ELF-1 (cell line): ENCODE data around the gene SWT1.
"Not testable (repeated sequence)": the region's sequence is repeated elsewhere in the genome, so short reads cannot be mapped to it uniquely, and the experiment has no call there.

Source experiments
- DNase-seq: peaks from one replicate; pipeline ENCODE4 v3.0.0-alpha.2; 2016; ENCODE audit warnings: low read depth, low spot score

Gene SWT1

GRCh38 chr1:185166106-185166505 lies 9.1 kb downstream of the SWT1 start:
- no peak for DNase-seq

GRCh38 chr1:185170291-185170848 lies 13.4 kb downstream of the SWT1 start:
- DNase-seq: peak; percentile 77

DNA sequence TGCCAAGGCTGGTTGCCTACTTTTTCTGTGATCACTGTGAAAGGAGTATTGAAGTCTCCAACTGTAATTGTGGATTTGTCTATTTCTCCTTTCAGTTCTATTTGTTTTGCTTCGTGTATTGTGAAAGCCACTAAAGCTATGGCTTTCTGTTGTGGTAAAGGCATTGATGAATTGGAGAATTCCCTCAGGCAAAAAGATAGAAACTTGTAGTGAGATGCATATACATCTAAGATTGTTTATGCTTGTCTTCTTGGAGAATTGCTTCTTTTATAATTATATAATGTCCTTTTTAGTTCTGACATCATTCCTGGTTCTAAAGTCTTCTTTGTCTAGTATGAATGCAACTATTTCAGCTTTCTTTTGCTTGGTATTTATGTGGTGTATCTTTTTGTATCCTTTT lies 36.8 kb downstream of the SWT1 start:
- DNase-seq: no peak

DNA sequence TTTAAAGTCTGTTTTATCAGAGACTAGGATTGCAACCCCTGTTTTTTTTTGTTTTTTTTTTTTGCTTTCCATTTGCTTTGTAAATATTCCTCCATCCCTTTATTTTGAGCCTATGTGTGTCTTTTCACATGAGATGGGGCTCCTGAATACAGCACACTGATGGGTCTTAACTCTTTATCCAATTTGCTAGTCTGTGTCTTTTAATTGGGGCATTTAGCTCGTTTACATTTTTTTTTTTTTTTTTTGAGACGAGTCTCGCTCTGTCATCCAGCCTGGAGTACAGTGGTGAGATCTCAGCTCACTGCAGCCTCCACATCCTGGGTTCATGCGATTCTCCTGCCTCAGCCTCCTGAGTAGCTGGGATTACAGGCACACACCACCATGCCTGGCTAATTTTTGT lies 41.7 kb downstream of the SWT1 start:
- DNase-seq: not testable (repeated sequence)

DNA sequence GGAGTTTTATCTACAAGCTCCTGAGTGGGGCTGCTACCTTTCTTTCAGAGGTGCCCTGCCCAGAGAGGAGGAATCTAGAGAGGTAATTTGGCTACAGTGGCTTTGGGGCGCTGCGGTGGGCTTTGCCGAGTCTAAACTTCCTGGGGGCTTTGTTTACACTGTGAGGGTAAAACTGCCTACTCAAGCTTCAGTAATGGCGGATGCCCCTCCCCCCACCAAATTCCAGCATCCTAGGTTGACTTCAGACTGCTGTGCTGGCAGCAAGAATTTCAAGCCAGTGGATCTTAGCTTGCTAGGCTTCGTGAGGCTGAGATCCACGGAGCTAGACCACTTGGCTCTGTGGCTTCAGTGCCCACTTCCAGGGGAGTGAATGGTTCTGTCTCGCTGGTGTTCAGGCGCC lies 43.9 kb downstream of the SWT1 start:
- DNase-seq: peak; percentile 62

- no peak for DNase-seq
Observed at GRCh38 chr1:185207170-185207569, 50.2 kb downstream of the SWT1 start.

- no peak for DNase-seq
Observed at GRCh38 chr1:185207980-185208602, 51.1 kb downstream of the SWT1 start.

DNA sequence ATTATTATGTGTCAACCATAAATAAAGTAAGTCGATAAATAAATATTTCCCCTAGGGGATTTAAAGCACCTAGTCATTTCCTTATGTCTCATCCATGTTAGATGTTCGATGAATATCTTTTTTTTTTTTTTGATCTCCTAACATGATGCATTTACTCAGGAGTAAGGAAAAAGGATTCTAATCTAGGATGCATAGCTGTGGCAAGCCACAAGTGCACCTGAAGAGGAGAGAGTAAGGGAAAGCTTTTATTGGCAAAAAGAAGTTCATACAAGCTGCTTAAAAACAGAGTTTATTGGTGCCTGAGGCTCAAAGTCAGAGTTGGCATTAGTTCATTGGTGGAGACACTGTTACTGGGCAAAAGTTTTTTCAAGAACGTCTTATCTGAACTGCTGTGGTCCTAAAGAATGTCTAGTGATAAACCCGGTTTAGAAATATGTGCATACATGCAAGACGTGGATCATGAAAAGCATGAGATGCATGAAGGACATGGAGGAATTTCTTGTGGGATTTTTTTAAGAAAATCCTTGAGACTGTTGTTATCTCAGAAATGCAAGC lies 51.7 kb downstream of the SWT1 start:
- no peak for DNase-seq

- DNase-seq: not testable (repeated sequence)
Observed at GRCh38 chr1:185209357-185209756, 52.4 kb downstream of the SWT1 start.

DNA sequence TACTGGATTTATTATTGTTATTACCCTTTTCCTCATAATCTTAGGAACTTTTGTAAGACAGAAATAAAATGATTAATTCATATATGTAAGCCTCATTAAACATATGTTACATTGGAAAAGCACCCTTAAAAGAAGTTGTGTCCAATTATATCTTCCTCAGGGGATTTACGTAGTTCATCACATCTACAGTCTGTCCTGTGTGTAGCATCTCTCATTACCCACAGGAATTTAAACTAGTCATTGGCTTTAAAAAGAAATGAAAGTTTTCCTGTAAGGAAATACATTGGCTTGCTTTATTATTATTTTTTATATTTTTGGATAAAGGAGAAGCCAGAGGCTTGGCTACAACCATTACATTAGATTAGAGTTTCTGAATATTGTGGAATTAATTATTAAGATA lies 56.1 kb downstream of the SWT1 start:
- no peak for DNase-seq

DNA sequence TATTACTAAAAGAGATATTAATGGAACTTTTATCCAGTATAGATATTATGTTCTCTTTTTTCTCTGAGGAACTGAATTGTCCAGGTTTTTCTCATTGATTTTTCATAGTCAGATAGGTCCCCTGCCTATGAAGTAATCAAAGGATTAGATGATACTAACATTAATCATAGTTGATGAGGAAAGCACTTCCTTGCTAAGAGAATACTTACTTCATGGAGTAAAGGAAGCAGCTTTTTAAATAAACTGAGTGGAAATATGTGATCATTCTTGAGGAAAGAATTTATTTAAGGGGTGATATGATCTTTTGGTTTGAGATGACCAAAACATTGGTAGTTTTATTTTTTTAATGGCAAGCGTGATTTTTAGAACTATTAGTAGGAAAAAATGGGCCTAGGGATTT lies 58.9 kb downstream of the SWT1 start:
- DNase-seq: no peak

GRCh38 chr1:185224132-185224531 lies 67.2 kb downstream of the SWT1 start:
- no peak for DNase-seq

DNA sequence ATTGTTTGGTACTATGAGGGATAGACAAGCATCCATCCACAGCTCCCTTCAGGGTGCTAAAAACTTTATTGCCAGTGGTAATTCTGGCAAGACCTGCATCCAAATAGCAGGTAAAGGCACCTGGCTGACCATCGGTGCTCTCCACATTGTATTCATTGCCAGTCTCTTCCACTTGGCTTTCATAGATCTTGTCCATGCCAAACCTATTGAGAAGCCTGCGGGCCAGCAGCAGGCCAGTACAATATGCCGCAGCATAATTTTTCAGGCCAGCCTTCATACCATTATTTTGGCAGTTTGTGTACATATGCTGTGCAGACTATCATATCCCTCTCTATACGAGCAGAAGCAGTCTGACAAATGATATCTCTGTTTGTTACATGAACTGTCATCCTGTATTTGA lies 70.2 kb downstream of the SWT1 start:
- DNase-seq: no peak

GRCh38 chr1:185228979-185229378 lies 72.0 kb downstream of the SWT1 start:
- DNase-seq: no peak

- DNase-seq: peak; percentile 4
Observed at GRCh38 chr1:185229981-185230380, 73.0 kb downstream of the SWT1 start.

DNA sequence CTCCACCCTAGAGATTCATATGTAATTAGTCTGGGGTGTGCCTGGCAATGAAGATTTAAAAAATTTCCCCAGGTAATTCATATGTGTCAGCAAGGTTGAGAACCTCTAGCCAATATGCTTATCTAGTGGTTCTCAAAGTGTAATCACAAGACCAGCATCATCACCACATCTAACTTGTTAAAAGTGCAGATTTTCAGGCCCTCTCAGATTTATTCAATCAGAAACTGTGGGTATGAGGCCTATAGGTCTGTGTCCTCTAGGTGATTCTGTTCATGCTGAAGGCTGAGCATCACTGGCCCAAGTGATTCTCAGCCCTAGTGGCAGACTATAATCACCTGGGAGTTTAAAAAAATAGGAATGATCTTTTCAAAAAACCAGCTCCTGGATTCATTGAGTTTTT lies 75.9 kb downstream of the SWT1 start:
- no peak for DNase-seq

DNA sequence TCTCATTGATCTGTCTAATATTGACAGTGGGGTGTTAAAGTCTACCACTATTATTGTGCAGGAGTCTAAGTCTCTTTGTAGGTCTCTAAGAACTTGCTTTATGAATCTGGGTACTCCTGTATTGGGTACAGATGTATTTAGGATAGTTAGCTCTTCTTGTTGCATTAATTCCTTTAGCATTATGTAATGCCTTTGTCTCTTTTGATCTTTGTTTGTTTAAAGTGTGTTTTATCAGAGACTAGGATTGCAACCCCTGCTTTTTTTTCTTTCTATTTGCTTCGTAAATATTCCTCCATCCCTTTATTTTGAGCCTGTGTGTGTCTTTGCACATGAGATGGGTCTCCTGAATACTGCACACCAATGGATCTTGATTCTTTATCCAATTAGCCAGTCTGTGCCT lies 77.2 kb downstream of the SWT1 start:
- DNase-seq: not testable (repeated sequence)

- not testable (repeated sequence) for DNase-seq
Observed at GRCh38 chr1:185237176-185237575, 80.2 kb downstream of the SWT1 start.

DNA sequence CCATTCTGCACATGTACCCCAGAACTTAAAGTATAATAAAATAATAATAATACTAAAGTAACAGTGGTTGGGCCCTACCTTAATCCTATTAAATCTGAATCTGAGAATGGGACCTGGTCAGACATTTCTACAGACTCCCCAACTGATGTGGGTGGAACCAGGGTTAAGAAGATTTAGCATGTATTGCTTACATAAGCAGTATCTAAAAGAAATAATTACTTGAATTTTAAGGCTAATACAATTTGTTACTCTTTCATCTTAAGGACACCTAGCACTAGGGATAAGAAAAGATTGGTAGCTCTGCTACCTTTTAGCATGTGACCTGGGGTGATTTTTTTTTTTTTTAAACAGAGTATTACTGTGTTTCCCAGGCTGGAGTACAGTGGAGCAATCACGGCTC lies 80.7 kb downstream of the SWT1 start:
- no peak for DNase-seq

DNA sequence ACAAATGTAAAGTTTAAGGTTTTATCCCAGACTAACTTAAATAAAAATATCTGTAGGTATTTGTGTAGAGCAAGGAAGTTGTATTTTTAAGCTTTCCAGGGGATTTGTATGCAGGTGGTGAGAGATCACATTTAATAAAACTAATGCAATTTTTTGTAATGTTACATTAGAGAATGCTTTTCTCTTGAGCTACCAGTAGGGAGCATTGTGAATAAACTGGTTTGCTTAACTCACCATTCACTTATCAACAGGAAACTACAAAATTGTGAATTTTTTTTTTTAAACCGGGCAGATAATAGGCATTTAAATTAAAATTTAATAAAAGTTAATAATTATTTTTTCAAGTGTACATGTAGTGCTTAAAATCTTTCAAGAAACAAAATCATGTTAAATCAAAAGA lies 81.5 kb downstream of the SWT1 start:
- no peak for DNase-seq

DNA sequence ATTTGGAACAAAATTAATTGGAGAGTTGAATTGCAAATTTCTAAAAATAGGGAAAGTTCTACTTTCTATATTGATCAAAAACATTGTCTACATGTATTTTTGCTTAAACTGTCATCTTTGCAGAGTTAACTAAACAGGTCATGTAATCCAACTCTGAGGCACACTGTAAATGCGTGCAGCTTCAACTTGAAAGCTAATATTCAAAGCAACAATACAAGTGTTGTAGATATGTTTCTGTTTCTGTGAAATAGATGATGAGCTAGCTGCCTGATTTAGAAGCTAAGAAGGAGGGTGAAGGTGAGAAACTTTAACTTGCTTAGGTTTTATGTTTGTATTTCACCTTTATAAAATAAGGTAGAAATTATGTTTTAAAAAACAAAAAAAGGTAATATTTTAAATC lies 82.9 kb downstream of the SWT1 start:
- DNase-seq: no peak

GRCh38 chr1:185241127-185241526 lies 84.2 kb downstream of the SWT1 start:
- peak; percentile 1 for DNase-seq

DNA sequence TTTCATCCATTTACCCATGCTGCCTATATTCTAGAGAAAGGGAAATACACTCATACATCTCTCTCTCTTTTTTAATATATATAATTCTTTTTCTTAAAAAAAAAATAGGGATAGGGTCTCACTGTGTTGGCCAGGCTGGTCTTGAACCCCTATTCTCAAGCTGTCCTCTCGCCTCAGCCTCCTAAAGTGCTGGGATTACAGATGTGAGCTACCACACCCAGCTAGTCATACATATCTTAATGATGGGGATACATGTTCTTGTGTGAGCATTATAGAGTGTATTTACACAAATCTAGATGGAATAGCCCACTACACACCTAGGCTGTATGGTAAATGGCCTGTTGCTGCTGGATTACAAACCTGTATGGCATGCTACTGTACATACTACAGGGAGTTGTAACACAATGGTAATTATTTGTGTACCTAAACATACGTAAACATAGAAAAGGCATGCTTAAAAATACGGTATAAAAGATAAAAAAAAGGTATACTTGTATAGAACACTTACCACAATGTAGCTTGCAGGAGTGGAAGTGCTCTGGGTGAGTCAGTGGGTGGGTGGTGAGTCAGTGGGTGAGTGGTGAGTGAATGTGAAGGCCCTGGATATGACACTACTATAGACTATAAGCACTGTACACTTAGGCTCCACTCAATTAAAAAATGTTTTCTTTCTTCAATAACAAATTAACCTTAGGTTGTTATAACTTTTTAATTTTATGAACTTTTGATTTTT lies 87.2 kb downstream of the SWT1 start:
- no peak for DNase-seq
